GM12892 (cell line): ENCODE measurements around the gene ACAP1.
"Not testable (repeated sequence)": the region's sequence is repeated elsewhere in the genome, so short reads cannot be mapped to it uniquely, and the experiment has no call there.

Experiments
- DNase-seq: peaks from one replicate; pipeline ENCODE4 v3.0.0; 2011; ENCODE audit not compliant: insufficient read length
- FAIRE-seq: peaks from 2 replicates; lab custom pipeline; 2011; peaks lifted over from hg19 to GRCh38; lab: Jason Lieb, UNC
- POLR2A ChIP-seq: IDR thresholded peaks from 2 replicates; pipeline ENCODE4 v1.6.1; 2011; ENCODE audit warnings: low read depth, low read length, control low read depth
- POLR2AphosphoS5 ChIP-seq: IDR thresholded peaks from 2 replicates; pipeline ENCODE4 v1.6.1; 2011; ENCODE audit warnings: low read depth, low read length, control low read depth
- TAF1 ChIP-seq: IDR thresholded peaks from 2 replicates; pipeline ENCODE4 v1.6.1; 2011; ENCODE audit warnings: low read depth, mild to moderate bottlenecking, control low read depth, low read length, borderline replicate concordance

Gene ACAP1

GRCh38 chr17:7351665-7352502 is 15.6 kb downstream of the ACAP1 start, which contains the start of gene KCTD11:
Gene KCTD11, plus strand, starts transcription at chr17:7352162.
- FAIRE-seq = peak; percentile 94

GRCh38 chr17:7352503-7352889 is 16.2 kb downstream of the ACAP1 start:
- TF ChIP-seq POLR2AphosphoS5 = no peak
- TF ChIP-seq TAF1 = no peak
- no peak for TF ChIP-seq POLR2A
- peak; percentile 73 for FAIRE-seq

More at GRCh38 chr17:7351665-7352502, 15.6 kb downstream of the ACAP1 start, which contains the start of gene KCTD11:
- DNase-seq = peak; percentile 96
- no peak for TF ChIP-seq POLR2A
- TF ChIP-seq POLR2AphosphoS5 = no peak
- no peak for TF ChIP-seq TAF1

DNA sequence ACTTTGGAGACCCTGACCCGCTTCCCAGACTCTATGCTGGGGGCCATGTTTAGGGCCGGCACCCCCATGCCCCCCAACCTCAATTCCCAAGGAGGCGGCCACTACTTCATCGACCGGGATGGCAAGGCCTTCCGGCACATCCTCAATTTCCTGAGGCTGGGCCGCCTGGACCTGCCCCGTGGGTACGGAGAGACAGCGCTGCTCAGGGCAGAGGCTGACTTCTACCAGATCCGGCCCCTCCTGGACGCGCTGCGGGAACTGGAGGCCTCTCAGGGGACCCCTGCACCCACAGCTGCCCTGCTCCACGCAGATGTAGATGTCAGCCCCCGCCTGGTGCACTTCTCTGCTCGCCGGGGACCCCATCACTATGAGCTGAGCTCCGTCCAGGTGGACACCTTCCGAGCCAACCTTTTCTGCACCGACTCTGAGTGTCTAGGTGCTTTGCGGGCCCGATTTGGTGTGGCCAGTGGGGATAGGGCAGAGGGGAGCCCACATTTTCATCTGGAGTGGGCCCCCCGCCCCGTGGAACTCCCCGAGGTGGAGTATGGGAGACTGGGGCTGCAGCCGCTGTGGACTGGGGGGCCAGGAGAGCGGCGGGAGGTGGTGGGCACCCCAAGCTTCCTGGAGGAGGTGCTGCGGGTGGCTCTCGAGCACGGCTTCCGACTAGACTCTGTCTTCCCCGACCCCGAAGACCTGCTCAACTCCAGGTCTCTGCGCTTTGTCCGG is 16.7 kb downstream of the ACAP1 start:
- DNase-seq (no peak), FAIRE-seq (no peak)
- TF ChIP-seq POLR2A (no peak), POLR2AphosphoS5 (no peak), TAF1 (no peak)

More at GRCh38 chr17:7352503-7352889, 16.2 kb downstream of the ACAP1 start:
- DNase-seq = no peak

- DNase-seq = no peak
- no peak for TF ChIP-seq POLR2A
- TF ChIP-seq POLR2AphosphoS5 = no peak
- no peak for TF ChIP-seq TAF1
- FAIRE-seq = peak; percentile 67
Measured at GRCh38 chr17:7354262-7354843, 18.0 kb downstream of the ACAP1 start.

DNA sequence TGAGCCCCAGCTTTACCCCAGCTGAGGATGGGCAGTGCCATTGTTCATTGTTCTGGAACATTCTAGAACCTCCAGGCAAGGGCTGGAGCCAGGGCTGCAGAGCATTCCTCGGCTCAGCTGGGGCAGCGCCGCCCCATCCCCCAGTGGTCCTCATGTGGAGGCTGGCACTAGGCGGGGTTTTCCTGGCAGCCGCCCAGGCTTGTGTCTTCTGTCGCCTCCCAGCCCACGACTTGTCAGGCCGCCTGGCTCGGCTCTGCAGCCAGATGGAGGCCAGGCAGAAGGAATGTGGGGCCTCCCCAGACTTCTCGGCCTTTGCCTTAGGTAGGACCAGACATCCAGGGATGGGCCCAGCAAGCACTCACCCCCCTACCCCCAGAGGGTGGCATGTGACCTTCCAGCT is 18.7 kb downstream of the ACAP1 start, which contains the start of gene TMEM95:
TSS of gene TMEM95 (plus strand) at position 104 of the 400 bp plus-strand sequence. CDS start at position 153, 49 bp downstream.
- no peak for DNase-seq
- TF ChIP-seq POLR2A (no peak), TAF1 (no peak), POLR2AphosphoS5 (no peak)
- no peak for FAIRE-seq

- TF ChIP-seq POLR2AphosphoS5 = no peak
- no peak for TF ChIP-seq TAF1
- no peak for FAIRE-seq
- no peak for DNase-seq
Measured at GRCh38 chr17:7355573-7355972, 19.2 kb downstream of the ACAP1 start.

- TF ChIP-seq POLR2A (no peak), POLR2AphosphoS5 (no peak), TAF1 (no peak)
- FAIRE-seq (peak; percentile 100), DNase-seq (peak; percentile 85)
Measured at GRCh38 chr17:7356072-7356549, 19.8 kb downstream of the ACAP1 start.

DNA sequence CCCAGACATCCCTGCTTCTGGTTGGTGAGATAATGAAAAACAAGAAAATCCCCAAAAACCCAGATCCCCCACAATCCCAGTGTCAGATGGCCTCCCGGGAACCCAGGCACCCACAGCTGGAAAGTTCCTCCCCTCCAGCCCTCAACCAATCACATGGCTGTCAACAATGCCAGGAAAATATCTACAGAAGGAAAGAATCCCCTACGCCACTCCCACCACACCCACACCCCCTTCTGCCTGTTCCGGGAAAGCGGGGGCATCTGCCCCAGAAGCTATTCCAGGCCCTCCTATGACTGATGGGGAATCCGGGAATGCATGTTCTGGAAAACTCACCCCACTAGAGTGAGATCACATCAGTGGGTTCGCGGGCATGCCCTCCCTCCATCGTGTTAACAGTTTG is 20.4 kb downstream of the ACAP1 start:
- DNase-seq (no peak), FAIRE-seq (no peak)
- no peak for TF ChIP-seq TAF1
- no peak for TF ChIP-seq POLR2A
- no peak for TF ChIP-seq POLR2AphosphoS5

DNA sequence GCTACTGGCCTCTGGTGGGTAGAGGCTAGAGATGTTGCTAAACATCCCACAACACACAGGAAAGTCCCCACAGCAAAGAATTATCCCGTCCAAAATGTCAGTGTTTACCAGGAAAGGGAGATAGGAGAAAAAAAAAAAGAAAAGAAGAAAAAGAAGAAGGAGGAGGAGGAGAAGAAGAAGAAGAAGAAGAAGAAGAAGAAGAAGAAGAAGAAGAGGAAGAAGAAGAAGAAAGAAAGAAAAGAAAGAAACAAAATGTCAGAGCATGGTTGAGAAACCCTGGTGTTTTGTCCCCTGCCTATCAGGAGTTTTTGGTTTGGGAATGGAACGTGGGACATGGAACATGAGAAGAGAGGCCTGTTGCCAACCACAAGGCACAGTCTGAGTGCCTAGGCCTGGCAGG is 21.1 kb downstream of the ACAP1 start:
- no peak for FAIRE-seq
- no peak for TF ChIP-seq POLR2AphosphoS5
- no peak for TF ChIP-seq POLR2A
- no peak for TF ChIP-seq TAF1

GRCh38 chr17:7361906-7362305 is 25.6 kb downstream of the ACAP1 start:
- no peak for DNase-seq
- FAIRE-seq = no peak
- TF ChIP-seq POLR2A = no peak
- TF ChIP-seq TAF1 = no peak
- no peak for TF ChIP-seq POLR2AphosphoS5

More for the DNA sequence above, 21.1 kb downstream of the ACAP1 start:
- no peak for DNase-seq

DNA sequence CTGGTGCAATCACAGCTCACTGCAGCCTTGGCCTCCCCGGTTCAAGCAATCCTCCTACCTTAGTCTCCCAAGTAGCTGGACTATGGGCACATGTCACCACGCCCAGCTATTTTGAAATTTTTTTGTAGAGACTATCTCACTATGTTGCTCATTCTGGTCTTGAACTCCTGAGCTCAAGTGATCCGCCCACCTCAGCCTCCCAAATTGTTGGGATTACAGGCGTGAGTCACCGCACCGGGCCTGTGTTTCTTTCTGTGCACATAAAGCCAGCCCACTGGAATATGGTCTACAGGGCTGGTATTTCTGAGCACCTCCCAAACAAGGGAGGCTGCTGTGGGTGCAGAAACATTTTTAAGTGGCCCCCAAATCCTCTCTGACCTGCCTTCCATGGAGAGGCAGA is 27.0 kb downstream of the ACAP1 start:
- DNase-seq (no peak), FAIRE-seq (no peak)
- TF ChIP-seq TAF1 = no peak
- no peak for TF ChIP-seq POLR2A
- no peak for TF ChIP-seq POLR2AphosphoS5

GRCh38 chr17:7365963-7366362 is 29.6 kb downstream of the ACAP1 start:
- not testable (repeated sequence) for FAIRE-seq, DNase-seq
